ENCODE measurements around the gene PCSK2. TPM values are rescaled to one million over a fixed set of nuclear protein-coding genes. Genes with fewer than 3 reads are reported as not detected.

Gene PCSK2
- total RNA-seq, 1 donor from 2014 or later: 46.4 TPM

DNA sequence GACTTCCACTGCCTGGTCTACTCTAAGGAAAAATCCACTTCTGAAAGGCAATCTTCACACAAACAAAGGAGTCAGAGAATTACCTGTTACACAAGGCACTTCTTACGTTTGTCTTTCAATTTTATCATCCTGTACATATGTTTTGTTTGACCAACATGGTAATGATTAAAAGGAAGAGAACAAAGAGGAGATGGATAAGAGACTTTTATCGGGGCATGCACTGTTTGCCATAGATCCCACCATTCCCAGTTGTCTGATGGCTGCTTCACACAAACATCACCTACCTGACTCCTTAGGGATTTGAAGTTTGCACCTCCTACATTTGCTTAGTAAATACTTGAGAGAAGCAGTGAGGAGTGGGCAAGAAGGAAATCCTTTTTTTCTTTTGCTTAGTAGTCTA lies 217.3 kb downstream of the PCSK2 start:
- no peak for DNase-seq (ENCODE audit: extremely low spot score, unreplicated experiment)
- H3K4me1 Mint-ChIP-seq (ENCODE audit: unreplicated experiment): peaks cover 7% of the 10 kb centered on the region
- TF ChIP-seq, protein P1, sequence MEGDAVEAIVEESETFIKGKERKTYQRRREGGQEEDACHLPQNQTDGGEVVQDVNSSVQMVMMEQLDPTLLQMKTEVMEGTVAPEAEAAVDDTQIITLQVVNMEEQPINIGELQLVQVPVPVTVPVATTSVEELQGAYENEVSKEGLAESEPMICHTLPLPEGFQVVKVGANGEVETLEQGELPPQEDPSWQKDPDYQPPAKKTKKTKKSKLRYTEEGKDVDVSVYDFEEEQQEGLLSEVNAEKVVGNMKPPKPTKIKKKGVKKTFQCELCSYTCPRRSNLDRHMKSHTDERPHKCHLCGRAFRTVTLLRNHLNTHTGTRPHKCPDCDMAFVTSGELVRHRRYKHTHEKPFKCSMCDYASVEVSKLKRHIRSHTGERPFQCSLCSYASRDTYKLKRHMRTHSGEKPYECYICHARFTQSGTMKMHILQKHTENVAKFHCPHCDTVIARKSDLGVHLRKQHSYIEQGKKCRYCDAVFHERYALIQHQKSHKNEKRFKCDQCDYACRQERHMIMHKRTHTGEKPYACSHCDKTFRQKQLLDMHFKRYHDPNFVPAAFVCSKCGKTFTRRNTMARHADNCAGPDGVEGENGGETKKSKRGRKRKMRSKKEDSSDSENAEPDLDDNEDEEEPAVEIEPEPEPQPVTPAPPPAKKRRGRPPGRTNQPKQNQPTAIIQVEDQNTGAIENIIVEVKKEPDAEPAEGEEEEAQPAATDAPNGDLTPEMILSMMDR (conservative IDR thresholded peaks at IDR 0.05): no peak
- H3K27me3 Mint-ChIP-seq: peaks cover 25% of the 10 kb centered on the region
- no peaks in the 10 kb centered on the region for H3K9me3 Mint-ChIP-seq
- no peaks in the 10 kb centered on the region for H3K36me3 Mint-ChIP-seq
- H3K27ac Mint-ChIP-seq: no peak overlapping the region
- H3K4me3 Mint-ChIP-seq: no peak overlapping the region

DNA sequence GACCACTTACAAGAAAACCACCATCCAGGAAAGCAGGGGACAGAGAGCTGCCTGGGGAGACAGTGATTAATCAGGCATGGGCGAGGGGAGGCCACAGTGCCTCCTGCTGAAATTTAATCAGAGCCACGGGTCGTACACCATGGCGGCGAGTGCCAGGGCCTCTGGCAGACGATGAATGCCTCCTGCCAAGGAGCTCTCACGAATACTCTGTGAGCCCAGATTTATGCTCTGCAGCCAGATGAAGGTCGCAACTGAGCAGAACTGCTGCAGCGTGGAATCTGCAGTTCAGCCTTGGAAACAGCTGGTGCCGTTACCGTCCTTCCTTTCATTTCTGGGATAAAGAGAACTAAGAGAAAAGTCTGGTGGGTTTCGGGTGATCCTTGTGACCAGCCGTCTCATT lies 218.7 kb downstream of the PCSK2 start:
- Mint-ChIP-seq H3K27me3 (peaks cover 22% of the 10 kb centered on the region), H3K36me3 (no peaks in the 10 kb centered on the region), H3K4me3 (no peak overlapping the region), H3K9me3 (no peaks in the 10 kb centered on the region), H3K4me1 (ENCODE audit: unreplicated experiment) (peaks cover 7% of the 10 kb centered on the region), H3K27ac (no peak overlapping the region)
- no peak for DNase-seq (ENCODE audit: extremely low spot score, unreplicated experiment)
- TF ChIP-seq, protein P1 (conservative IDR thresholded peaks at IDR 0.05): no peak

DNA sequence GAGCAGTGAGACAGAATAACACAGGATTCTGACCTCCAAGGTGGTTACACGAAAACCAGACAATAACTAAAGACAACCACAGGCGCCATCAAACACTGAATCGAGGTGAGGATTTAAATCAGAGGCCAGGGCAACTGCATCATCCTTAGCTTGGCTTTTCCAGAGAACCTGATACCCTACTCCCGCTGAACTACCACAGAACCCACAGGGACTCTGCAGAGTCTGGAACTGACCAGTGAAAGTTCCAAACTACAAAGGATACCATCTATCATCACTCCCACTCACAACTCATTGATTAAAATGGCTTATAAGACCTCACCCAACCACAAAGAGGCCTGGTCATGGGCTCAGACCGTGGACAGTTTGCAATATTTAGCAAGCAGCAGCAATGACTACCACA lies 219.3 kb downstream of the PCSK2 start:
- TF ChIP-seq, protein P1 (conservative IDR thresholded peaks at IDR 0.05): no peak
- Mint-ChIP-seq H3K9me3 (no peaks in the 10 kb centered on the region), H3K36me3 (no peaks in the 10 kb centered on the region), H3K27ac (no peak overlapping the region), H3K4me3 (no peak overlapping the region), H3K27me3 (peaks cover 22% of the 10 kb centered on the region), H3K4me1 (ENCODE audit: unreplicated experiment) (peaks cover 7% of the 10 kb centered on the region)
- no peak for DNase-seq (ENCODE audit: extremely low spot score, unreplicated experiment)

DNA sequence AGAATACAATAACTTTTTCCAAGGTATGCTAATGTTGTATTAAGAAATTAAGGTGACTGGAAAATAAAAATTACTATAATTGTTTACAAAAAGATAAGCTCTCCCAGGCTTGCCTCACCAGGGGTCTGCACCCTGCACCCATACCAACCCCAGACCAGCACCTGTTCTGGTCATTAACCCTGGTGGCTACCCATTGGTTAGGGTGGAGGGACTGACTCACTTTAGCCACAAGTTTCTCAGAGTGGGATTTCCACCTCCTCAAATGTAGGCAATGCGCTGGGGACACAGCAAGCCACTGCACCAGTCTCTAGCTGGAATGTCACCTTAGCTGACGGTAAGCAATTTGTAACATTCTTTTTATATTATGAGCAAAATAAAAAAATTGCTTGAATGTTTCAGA lies 221.2 kb downstream of the PCSK2 start:
- no peak for DNase-seq (ENCODE audit: extremely low spot score, unreplicated experiment)
- no peaks in the 10 kb centered on the region for H3K36me3 Mint-ChIP-seq
- H3K27me3 Mint-ChIP-seq: peaks cover 23% of the 10 kb centered on the region
- H3K4me3 Mint-ChIP-seq: no peak overlapping the region
- H3K4me1 Mint-ChIP-seq (ENCODE audit: unreplicated experiment): peaks cover 7% of the 10 kb centered on the region
- no peaks in the 10 kb centered on the region for H3K9me3 Mint-ChIP-seq
- TF ChIP-seq, protein P1 (conservative IDR thresholded peaks at IDR 0.05): no peak
- no peak overlapping the region for H3K27ac Mint-ChIP-seq

DNA sequence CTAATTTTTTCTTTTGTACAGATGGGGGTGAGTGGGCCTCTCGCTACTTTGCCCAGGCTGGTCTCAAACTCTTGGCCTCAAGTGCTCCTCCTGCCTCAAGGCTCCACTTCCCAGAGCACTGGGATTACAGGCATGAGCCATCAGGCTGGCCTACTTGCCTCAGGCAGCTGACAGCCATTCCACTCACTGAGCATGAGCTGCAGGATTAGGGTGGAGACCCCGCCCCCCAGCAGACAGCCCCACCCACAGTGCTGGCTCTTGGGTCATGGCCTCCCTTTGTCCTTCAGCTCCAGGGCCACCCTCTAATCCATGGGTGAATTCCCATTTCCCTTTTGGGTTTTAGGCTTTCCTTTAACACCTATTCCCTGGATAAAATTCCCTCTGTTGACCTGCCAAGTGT lies 222.2 kb downstream of the PCSK2 start:
- no peak overlapping the region for H3K27ac Mint-ChIP-seq
- peaks cover 6% of the 10 kb centered on the region for H3K4me1 Mint-ChIP-seq (ENCODE audit: unreplicated experiment)
- no peaks in the 10 kb centered on the region for H3K9me3 Mint-ChIP-seq
- peaks cover 17% of the 10 kb centered on the region for H3K27me3 Mint-ChIP-seq
- TF ChIP-seq, protein P1 (conservative IDR thresholded peaks at IDR 0.05): no peak
- H3K36me3 Mint-ChIP-seq: no peaks in the 10 kb centered on the region
- no peak for DNase-seq (ENCODE audit: extremely low spot score, unreplicated experiment)
- H3K4me3 Mint-ChIP-seq: no peak overlapping the region

DNA sequence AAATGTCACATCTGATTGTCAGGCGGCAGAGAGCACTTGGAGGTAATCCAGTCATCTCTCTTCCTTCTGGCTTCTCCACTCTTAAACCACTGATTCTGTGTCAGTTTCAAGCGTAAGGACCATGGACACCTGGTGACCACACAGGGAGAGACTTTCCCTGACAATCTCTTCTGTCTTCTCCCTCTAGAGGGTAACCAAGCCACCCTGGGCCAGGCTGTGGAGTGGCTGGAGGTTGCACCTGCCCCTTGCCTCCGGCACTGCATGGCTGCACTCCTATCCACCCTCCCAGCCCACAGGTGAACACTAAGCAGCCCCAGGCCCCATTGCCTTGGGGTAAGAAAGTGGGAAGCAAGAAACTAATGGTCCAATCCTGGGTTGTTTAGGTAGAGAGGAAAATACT lies 225.6 kb downstream of the PCSK2 start:
- Mint-ChIP-seq H3K9me3 (no peaks in the 10 kb centered on the region), H3K27ac (no peak overlapping the region), H3K4me3 (no peak overlapping the region), H3K36me3 (no peaks in the 10 kb centered on the region), H3K27me3 (peaks cover 20% of the 10 kb centered on the region), H3K4me1 (ENCODE audit: unreplicated experiment) (peaks cover 4% of the 10 kb centered on the region)
- TF ChIP-seq, protein P1 (conservative IDR thresholded peaks at IDR 0.05): no peak
- no peak for DNase-seq (ENCODE audit: extremely low spot score, unreplicated experiment)
